C4-2B (cell line): ENCODE results near the gene LHFPL2.

ENCODE experiments used
- CTCF ChIP-seq: fragments of 450-650 bp; conservative IDR thresholded peaks from 2 replicates; pipeline ENCODE4 v1.5.1; 2017; ENCODE audit warnings: mild to moderate bottlenecking
- ZFX ChIP-seq: fragments of 450-650 bp; IDR thresholded peaks from 2 replicates; pipeline ENCODE4 v1.6.1; 2017

GRCh38 chr5:78566747-78567425 lies 81.7 kb downstream of the LHFPL2 start:
- TF ChIP-seq CTCF (no peak), ZFX (no peak)
